G401.6 (cell line): ENCODE data around the gene NAT10.

ENCODE experiments used
- FAIRE-seq: peaks from 2 replicates; lab custom pipeline; 2012; peaks lifted over from hg19 to GRCh38; lab: Jason Lieb, UNC

The NAT10 gene

GRCh38 chr11:34150494-34151151, 45.2 kb downstream of the NAT10 start:
- no peak for FAIRE-seq

GRCh38 chr11:34151166-34151565, 45.7 kb downstream of the NAT10 start:
- no peak for FAIRE-seq

DNA sequence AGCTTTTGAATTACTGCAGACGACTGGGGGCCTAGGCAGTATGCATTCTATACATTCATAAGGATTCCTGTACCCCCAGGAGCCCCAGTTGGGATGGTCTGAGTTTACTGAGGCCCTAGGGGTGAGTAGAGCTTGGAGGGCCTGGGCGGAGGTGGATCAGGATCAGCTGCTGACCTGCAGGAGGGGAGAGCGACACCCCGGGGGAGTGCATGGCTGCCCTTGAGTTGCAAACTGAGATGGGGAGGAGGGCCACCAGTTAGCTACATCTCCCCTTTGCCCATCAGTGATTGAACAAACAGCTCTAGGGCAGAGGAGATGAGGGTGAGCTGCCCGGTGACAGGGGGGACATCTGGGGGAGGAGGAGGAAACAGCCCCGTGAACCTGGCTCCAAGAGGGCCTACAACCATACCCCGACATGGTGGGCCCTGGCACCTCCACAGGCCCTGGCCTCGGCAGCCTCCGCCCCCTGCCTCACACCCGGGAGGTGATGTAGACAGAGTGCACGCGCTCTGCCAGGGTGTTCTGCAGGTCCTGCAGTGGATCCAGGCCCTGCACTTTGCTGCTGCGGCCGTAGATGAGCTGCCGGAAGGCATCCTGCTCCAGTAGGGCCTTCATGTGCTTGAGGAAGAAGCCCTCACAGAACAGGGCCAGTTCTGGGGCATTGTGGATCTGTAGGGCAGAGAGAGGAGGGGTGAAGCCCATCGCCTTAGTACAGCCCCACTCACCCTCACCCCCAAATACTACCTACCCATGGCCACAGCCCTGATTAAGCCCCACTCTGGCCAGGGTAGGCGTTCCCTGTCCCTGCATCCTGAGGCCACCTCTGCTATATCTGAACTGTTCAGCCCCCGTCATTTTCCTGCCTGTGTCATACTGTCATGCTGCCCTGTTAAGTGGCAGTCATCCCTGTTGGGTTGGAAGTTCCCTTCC, 46.8 kb downstream of the NAT10 start:
- no peak for FAIRE-seq

GRCh38 chr11:34154059-34154875, 48.8 kb downstream of the NAT10 start:
- FAIRE-seq: no peak

GRCh38 chr11:34155057-34155756, 49.8 kb downstream of the NAT10 start:
- no peak for FAIRE-seq

DNA sequence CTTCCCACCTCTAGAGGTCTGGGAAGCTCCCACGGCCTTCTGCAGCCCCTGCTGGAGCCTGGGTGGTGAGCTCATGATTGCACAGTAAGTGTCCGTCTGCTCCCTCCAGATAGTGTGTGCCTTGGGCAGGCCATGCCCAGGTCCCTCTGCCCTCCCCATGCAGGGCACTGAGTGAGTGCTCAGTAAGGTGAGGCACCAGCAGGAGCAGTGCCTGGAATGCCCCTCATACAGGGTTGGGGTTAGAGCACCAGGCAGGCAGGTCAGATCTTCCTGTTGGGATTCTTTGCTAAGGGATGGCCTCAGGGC, 50.3 kb downstream of the NAT10 start:
- FAIRE-seq: no peak

- no peak for FAIRE-seq
Observed at GRCh38 chr11:34157163-34157562, 51.7 kb downstream of the NAT10 start.

DNA sequence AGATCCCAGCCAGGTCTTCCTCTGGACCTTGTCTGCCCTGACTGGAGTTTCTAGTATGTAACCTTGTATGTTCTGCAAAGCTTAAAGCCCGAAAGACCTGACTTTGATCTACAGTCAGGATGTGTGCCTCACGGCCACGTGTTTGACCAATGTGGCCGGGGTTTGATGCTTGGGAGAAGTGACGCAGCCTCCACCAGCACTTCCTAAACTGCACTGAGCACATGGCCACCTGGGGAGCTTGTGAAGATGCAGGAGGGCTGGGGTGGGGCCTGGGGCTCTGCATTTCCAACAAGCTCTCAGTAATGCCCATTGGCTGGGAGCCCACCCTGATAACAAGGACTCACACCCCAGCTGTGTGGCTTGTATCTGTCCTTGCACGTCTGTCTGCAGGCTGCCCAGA, 53.2 kb downstream of the NAT10 start:
- FAIRE-seq: no peak

DNA sequence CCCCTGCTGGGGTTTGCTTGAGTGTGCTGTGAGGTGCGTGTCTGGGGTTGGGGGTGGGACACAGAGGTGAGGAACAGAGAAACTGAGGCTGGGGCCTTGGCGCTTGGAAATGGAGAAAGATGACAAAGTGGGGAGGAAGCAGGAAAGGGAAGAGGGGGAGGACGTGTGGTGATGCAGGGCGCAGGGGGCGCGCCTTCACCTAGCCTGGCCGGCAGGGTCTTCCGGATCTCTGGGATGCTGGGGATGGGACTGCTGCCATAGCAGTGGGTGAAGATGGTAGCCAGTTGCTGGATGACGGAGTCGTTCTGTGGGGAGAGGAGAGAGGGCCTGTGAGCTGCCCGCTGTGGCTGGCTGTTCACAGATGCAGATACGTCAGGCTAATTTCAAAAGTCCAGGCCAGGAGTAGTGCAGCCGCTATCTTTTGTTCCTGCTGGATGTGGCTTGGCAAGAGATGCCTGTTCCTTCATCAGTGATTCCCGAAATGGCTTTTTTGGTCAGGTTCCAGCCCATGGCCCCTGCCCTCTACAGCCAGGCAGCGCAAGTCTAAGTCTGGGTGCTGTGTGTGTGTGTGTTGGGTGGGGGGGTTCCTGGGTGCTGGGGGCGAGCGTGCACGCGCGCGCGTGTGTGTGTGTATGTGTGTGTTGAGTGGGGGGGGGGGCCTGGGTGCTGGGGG, 54.8 kb downstream of the NAT10 start:
- FAIRE-seq: no peak

DNA sequence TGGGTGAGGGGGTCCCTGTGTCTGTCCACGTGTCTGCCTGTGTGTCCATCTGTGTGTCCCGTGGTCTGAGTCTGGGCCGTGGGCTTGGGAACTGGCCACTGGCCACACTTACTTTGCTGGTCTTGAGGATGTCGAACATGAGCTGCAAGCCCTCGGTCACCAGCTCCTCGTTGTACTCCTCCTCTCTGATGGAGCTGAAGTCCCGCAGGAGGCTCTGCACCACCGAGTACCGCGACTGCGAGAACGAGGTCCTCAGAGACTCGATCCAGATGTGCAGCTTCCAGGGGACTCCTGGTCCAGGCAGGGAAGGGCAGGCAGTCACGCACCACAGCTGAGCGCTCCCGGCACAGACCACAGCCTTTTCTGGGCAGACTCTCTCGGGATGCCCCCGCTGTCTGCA, 55.4 kb downstream of the NAT10 start:
- no peak for FAIRE-seq

DNA sequence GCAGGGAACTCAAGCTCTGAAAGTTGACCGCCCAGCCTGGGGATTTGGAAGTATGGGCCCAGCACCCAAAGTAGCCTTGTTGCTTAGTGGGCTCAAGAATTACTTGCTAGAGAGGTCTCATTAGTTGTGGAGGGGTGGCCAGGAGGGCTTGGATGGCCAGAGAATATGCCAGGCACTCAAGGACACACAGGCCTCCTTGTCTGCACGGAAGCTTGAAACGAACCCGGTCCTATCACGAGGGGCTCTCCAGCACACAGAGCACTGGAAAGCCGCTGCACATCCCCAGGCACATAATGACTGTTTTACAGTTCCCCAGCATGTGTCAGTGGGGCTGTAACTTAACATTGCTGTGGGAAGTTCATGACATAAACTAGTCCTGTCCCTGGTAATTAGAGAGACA, 55.9 kb downstream of the NAT10 start:
- FAIRE-seq: no peak

GRCh38 chr11:34161812-34162492, 56.5 kb downstream of the NAT10 start:
- no peak for FAIRE-seq

DNA sequence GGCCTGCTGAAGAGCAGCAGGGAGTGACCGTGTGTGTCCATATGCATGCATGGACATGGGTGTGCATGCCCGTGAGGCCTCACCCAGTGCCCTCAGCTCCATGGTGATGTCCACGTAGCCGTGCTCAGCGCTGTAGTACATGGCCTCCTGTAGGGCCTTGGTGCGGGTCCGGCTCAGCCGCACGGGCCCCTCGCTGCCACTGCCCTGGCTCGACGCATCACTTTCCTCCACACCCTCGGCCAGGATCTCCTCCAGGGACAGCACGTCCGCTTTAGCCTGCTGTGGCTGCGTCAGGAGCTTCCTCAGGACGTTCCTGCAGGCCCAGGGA, 57.0 kb downstream of the NAT10 start:
- no peak for FAIRE-seq

DNA sequence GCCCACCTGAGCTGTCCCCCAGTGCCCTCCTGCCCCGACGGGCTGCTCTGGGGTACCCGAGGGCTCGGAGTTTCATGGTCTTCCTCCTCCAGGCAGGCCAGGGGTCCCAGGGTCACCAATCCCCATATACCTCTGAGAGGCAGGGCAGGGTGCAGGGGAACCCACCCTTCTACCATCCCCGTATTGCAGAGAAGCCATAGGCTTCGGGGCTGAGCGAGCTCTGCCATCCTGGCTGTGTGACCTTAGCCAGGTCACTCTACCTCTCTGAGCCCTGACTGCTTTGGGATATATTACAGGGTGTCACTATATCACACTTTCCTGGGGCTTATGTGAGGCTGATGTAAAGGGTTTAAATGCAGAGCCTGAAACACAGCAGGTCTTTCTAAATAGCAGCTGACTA, 57.4 kb downstream of the NAT10 start:
- FAIRE-seq: no peak

GRCh38 chr11:34165121-34165520, 59.7 kb downstream of the NAT10 start:
- no peak for FAIRE-seq

- no peak for FAIRE-seq
Observed at GRCh38 chr11:34165786-34166555, 60.5 kb downstream of the NAT10 start.

DNA sequence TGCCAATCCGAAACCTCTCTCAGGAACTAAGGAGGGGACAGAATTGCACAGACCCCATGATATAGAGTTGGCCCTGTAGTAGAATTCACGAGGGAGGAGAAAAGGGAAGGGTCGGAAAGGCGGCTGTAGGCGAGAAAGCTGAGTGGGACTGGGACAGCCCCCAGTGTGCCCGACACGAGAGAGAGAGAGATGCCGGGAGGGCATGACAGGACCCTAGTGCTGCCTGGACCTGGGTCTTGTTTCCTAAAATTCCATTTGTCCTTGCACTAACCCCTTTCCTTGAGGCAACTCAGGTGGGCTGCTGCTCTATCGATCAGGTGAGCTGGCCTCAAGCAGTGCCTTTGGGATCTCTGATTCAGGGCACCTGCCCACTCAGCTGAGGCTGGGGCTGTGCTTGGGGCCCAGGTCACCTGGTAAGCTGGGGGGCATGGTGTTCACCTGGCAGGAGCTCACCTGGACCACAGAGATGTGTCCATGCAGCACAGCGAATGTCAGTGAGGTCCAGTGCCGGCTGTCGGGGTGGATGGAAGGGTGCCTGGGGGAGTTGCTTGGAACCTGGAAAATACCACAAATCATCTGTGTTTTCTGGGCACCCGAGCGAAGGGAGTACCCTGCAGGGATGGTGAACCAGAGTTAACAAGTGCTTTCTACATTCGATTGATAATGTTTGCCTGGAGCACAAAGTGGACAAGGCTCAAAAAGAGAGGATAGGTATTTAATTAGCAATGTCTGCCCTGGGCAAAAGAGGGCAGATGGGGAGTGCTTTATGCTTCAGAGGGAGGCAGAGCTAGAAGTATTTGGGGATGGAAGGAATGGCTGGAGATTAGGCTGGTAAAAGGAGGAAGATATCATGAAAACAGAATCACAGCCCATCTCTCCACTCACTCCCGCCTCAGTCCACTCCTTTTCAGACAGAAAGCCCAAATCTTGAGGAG, 61.6 kb downstream of the NAT10 start:
- FAIRE-seq: no peak

- FAIRE-seq: no peak
Observed at GRCh38 chr11:34167961-34168360, 62.5 kb downstream of the NAT10 start.

GRCh38 chr11:34168642-34169420, 63.4 kb downstream of the NAT10 start:
- FAIRE-seq: no peak
